CD14-positive monocyte (primary cell): ENCODE data around the gene ZNF565. TPM values are rescaled to one million over a fixed set of nuclear protein-coding genes. Genes with fewer than 3 reads are reported as not detected.

Experiments
- DNase-seq, 3 donors: peaks; one replicate each; pipeline ENCODE4 v3.0.0-alpha.2; 2011 to 2022
- H2AFZ ChIP-seq: 2 replicates; pipeline ENCODE4 v1.6.0; 2012; ENCODE audit warnings: mild to moderate bottlenecking, low read depth, low read length, inconsistent platforms; ENCODE audit not compliant: insufficient read depth, poor library complexity, severe bottlenecking
- H3K27ac ChIP-seq, 2 donors: 1 replicate in 1 of 2; 2 replicates in 1 of 2; pipeline ENCODE4 v1.5.1; 2012 to 2013; ENCODE audit warnings: low read length in 2 of 2, control low read depth in 1 of 2, inconsistent platforms in 1 of 2, low read depth in 1 of 2, mild to moderate bottlenecking in 1 of 2
- H3K27me3 ChIP-seq, 2 donors: one replicate each; pipeline versions ENCODE4 v1.6.0 to v1.6.1; 2011 to 2013; ENCODE audit warnings: low read length in 2 of 2; ENCODE audit not compliant: control insufficient read depth in 2 of 2, insufficient read depth in 2 of 2
- H3K36me3 ChIP-seq, 2 donors: replicated peaks in 1 of 2; 1 replicate in 1 of 2; 2 replicates in 1 of 2; pipeline versions ENCODE4 v1.5.1 to v1.6.1; 2012 to 2013; ENCODE audit warnings: low read length in 2 of 2, control low read depth in 1 of 2, inconsistent platforms in 1 of 2, mild to moderate bottlenecking in 1 of 2; ENCODE audit not compliant: insufficient read depth in 2 of 2, control insufficient read depth in 1 of 2
- H3K4me1 ChIP-seq, 2 donors: 1 replicate in 1 of 2; 2 replicates in 1 of 2; pipeline versions ENCODE4 v1.5.1 to v1.6.1; 2012 to 2013; ENCODE audit warnings: low read length in 2 of 2, control low read depth in 1 of 2, inconsistent platforms in 1 of 2, mild to moderate bottlenecking in 1 of 2, moderate library complexity in 1 of 2; ENCODE audit not compliant: insufficient read depth in 2 of 2, control insufficient read depth in 1 of 2
- H3K4me2 ChIP-seq: replicated peaks from 2 replicates; pipeline ENCODE3; 2012; ENCODE audit warnings: low read length, moderate library complexity, mild to moderate bottlenecking; ENCODE audit not compliant: poor library complexity, severe bottlenecking; ENCODE audit errors: extremely low read depth
- H3K4me3 ChIP-seq, 3 experiments: fragments of 200-600 bp in 1 of 3; sonication (generic) in 1 of 3; replicated peaks in 1 of 3; 1 replicate in 2 of 3; 2 replicates in 1 of 3; pipeline ENCODE4 v1.5.1; 2011 to 2013; ENCODE audit warnings: low read length in 3 of 3, mild to moderate bottlenecking in 3 of 3, control low read depth in 2 of 3, low read depth in 2 of 3, inconsistent platforms in 1 of 3, moderate library complexity in 1 of 3
- H3K79me2 ChIP-seq: 2 replicates; pipeline ENCODE4 v1.6.0; 2012; ENCODE audit warnings: mild to moderate bottlenecking, control low read depth, inconsistent platforms, low read length, moderate library complexity; ENCODE audit not compliant: insufficient read depth
- H3K9ac ChIP-seq: 2 replicates; pipeline ENCODE4 v1.6.0; 2017; ENCODE audit warnings: low read length, mild to moderate bottlenecking; ENCODE audit not compliant: insufficient read depth, poor library complexity, severe bottlenecking
- H3K9me3 ChIP-seq, 2 donors: replicated peaks in 1 of 2; 1 replicate in 1 of 2; 2 replicates in 1 of 2; pipeline versions ENCODE4 v1.5.1 to v1.6.1; 2012 to 2013; ENCODE audit warnings: low read length in 2 of 2, control low read depth in 1 of 2; ENCODE audit not compliant: control insufficient read depth in 1 of 2, insufficient read depth in 1 of 2
- H4K20me1 ChIP-seq: 2 replicates; pipeline ENCODE4 v1.6.0; 2012; ENCODE audit warnings: mild to moderate bottlenecking, low read length, control low read depth, moderate library complexity; ENCODE audit not compliant: insufficient read depth
- H3K27ac Mint-ChIP-seq, 7 donors: one replicate each; pipeline ENCODE4 v1.8.0; 2020; ENCODE audit warnings: mild to moderate bottlenecking in 7 of 7, mixed read lengths in 7 of 7, moderate library complexity in 6 of 7, inconsistent platforms in 2 of 7
- H3K27me3 Mint-ChIP-seq, 3 donors: one replicate each; pipeline ENCODE4 v1.8.0; 2021 to 2022; ENCODE audit warnings: low read depth in 3 of 3, mild to moderate bottlenecking in 3 of 3, mixed read lengths in 3 of 3, moderate library complexity in 3 of 3, inconsistent platforms in 1 of 3
- H3K36me3 Mint-ChIP-seq, 2 donors: one replicate each; pipeline ENCODE4 v1.8.0; 2020; ENCODE audit warnings: mixed read lengths in 2 of 2, inconsistent platforms in 1 of 2, mild to moderate bottlenecking in 1 of 2
- H3K4me1 Mint-ChIP-seq: one replicate; pipeline ENCODE4 v1.8.0; 2020; ENCODE audit warnings: mild to moderate bottlenecking, mixed read lengths
- H3K4me3 Mint-ChIP-seq, 2 donors: one replicate each; pipeline ENCODE4 v1.8.0; 2020; ENCODE audit warnings: mild to moderate bottlenecking in 2 of 2, mixed read lengths in 2 of 2, moderate library complexity in 1 of 2
- H3K9me3 Mint-ChIP-seq, 7 donors: one replicate each; pipeline ENCODE4 v1.8.0; 2020 to 2022; ENCODE audit warnings: mixed read lengths in 7 of 7, mild to moderate bottlenecking in 6 of 7, moderate library complexity in 6 of 7, inconsistent platforms in 2 of 7
- WGBS: methylation state at CpG from one replicate; pipeline ENCODE4 v1.1.5; 2013; ENCODE audit warnings: missing lambda C conversion rate; ENCODE audit not compliant: insufficient coverage; 5-methylcytosine and 5-hydroxymethylcytosine counted together
- intact Hi-C, 2 donors: fragments of 100-400 bp; cut with micrococcal nuclease; formaldehyde crosslinking; loops; one replicate each; pipeline versions ENCODE4 v1.15.0 to v1.15.1; 2023
- polyA plus RNA-seq, 3 donors: library from polyadenylated mRNA; depleted of rRNA in 1 of 3; unstranded in 2 of 3; stranded (reverse) in 1 of 3; fragments of 300-500 nt in 2 of 3; fragments of >200 nt in 1 of 3; fragmentation: Illumina TruSeq in 2 of 3; gene quantifications; 1 replicate in 2 of 3; 2 replicates in 1 of 3; pipeline ENCODE4 v1.2.3, GENCODE V29; 2012 to 2021
- TF ChIP-seq, protein P1 (sequence below): fragments of 200-600 bp; IDR thresholded peaks from one replicate; pipeline ENCODE4 v1.8.0; 2022; ENCODE audit warnings: antibody characterized with exemption, mild to moderate bottlenecking

Gene ZNF565
- polyA plus RNA-seq, 3 donors = 1.5 to 3.5 (median 2.1) TPM

DNA sequence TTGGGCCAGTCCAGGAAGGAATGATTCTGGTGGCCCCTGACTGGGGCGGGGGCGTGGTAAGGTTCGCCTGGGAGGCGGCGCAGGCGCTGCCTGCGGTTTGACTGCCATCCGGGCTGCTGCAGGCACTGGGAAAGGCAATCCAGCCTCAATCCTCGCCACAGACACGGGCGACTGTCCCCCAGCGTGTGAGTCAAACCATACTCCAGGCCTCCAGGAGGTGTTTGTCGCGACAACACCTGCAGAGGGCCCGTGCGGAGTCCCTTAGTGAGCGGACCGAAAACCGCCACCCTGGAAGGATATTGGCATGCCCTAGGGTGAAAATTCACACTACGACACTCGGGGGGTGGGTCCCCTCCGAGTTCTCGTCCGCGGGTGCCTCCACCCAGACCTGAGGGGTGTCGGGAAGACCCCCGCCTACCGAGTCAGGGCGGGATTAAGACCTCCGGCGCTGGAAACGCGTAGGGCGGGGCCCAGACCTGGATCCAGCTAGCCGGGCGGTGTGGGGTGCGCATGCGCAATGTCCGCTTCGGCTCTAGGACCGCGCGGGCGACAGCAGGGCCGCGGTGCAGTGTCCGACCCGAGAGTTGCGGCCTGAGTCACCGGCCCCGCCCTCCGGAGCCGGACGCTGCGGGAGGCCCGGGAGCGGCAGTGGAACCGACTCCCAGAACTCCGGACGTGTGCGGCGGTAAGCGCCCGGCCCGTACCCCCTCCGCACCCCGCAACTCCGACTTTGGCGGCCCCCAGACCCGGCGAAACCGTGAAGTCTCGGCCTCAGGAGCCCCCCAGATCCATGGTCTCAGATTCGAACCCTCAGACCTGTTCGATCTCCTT, 74.8 kb downstream of the ZNF565 start, which contains the start of gene CAPNS1:
CAPNS1 (plus strand) TSS at position 594 of the 831 bp plus-strand sequence. CDS start 946 bp downstream, outside the sequence.
- peak within 1 kb of the TSS; percentile 92 to 100 (median 96) for H3K4me3 ChIP-seq
- peak within 1 kb of the TSS; percentile 98 to 99 for H3K4me3 Mint-ChIP-seq
- peaks cover 0 to 4% (median 0%) of the 10 kb centered on the region in 7 donors for H3K9me3 Mint-ChIP-seq
- H3K4me1 ChIP-seq = peaks cover 28 to 44% of the 10 kb centered on the region in 2 donors
- peak within 1 kb of the TSS; percentile 96 to 99 (median 98) for H3K27ac Mint-ChIP-seq
- no peaks in the 10 kb centered on the region for H3K9me3 ChIP-seq
- H3K27ac ChIP-seq = peak within 1 kb of the TSS; percentile 90 to 98
- H4K20me1 ChIP-seq = peaks cover 31% of the 10 kb centered on the region
- intact Hi-C loops = loop anchor here in 1 of 2 donors (2.0 to 10.0 kb wide), 3 partner anchors 13 to 395 kb away; partner anchors contain the start of genes IGFLR1, LIN37, POLR2I and PSENEN
- peaks cover 25 to 27% of the 10 kb centered on the region in 2 donors for H3K36me3 Mint-ChIP-seq
- TF ChIP-seq, protein P1, sequence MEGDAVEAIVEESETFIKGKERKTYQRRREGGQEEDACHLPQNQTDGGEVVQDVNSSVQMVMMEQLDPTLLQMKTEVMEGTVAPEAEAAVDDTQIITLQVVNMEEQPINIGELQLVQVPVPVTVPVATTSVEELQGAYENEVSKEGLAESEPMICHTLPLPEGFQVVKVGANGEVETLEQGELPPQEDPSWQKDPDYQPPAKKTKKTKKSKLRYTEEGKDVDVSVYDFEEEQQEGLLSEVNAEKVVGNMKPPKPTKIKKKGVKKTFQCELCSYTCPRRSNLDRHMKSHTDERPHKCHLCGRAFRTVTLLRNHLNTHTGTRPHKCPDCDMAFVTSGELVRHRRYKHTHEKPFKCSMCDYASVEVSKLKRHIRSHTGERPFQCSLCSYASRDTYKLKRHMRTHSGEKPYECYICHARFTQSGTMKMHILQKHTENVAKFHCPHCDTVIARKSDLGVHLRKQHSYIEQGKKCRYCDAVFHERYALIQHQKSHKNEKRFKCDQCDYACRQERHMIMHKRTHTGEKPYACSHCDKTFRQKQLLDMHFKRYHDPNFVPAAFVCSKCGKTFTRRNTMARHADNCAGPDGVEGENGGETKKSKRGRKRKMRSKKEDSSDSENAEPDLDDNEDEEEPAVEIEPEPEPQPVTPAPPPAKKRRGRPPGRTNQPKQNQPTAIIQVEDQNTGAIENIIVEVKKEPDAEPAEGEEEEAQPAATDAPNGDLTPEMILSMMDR = no peak
- peak; percentile 93 to 96 (median 94) for DNase-seq
- peak within 1 kb of the TSS; percentile 99 for H3K4me2 ChIP-seq
- peaks cover 30% of the 10 kb centered on the region for H3K4me1 Mint-ChIP-seq
- peaks cover 18 to 27% of the 10 kb centered on the region in 2 donors for H3K36me3 ChIP-seq
- H3K27me3 Mint-ChIP-seq = peaks cover 0 to 9% (median 3%) of the 10 kb centered on the region in 3 donors
- H3K27me3 ChIP-seq = no peaks in the 10 kb centered on the region
- peak within 1 kb of the TSS; percentile 87 for H2AFZ ChIP-seq
- H3K9ac ChIP-seq = peak within 1 kb of the TSS; percentile 94
- under 1% methylated on average over 73 of the region's 75 CpGs for WGBS
- peaks cover 31% of the 10 kb centered on the region for H3K79me2 ChIP-seq

DNA sequence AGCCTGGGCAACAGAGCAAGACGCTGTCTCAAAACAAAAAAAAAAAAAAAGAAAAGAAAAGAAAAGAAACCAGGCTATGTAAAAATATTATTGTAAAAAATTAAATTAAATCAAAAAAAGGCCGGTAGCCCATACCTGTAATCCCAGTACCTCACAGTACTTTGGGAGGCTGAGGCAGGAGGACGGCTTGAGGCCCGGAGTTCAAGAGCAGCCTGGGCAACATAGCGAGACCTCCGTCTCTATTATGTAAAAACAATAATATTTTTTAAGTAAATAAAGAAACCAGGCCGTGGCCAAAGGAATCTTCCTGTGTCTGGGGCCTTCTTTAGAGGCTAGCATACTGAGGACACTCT, 75.4 kb downstream of the ZNF565 start:
- H3K4me2 ChIP-seq = peak overlapping the region; percentile 99
- peak overlapping the region; percentile 94 for H3K9ac ChIP-seq
- peak overlapping the region; percentile 87 for H2AFZ ChIP-seq
- H3K27me3 ChIP-seq = no peaks in the 10 kb centered on the region
- peaks cover 0 to 4% (median 0%) of the 10 kb centered on the region in 7 donors for H3K9me3 Mint-ChIP-seq
- peak overlapping the region; percentile 96 to 99 (median 98) for H3K27ac Mint-ChIP-seq
- peaks cover 0 to 9% (median 3%) of the 10 kb centered on the region in 3 donors for H3K27me3 Mint-ChIP-seq
- H3K4me3 Mint-ChIP-seq = peak overlapping the region; percentile 98 to 99
- peaks cover 31% of the 10 kb centered on the region for H3K79me2 ChIP-seq
- no peak for DNase-seq
- intact Hi-C loops = no loop called here
- peaks cover 30% of the 10 kb centered on the region for H3K4me1 Mint-ChIP-seq
- H3K36me3 ChIP-seq = peaks cover 13 to 21% of the 10 kb centered on the region in 2 donors
- TF ChIP-seq, protein P1 = no peak
- H3K9me3 ChIP-seq = no peaks in the 10 kb centered on the region
- H3K4me1 ChIP-seq = peaks cover 28 to 44% of the 10 kb centered on the region in 2 donors
- 0% methylated on average over 1 of the region's 7 CpGs for WGBS
- H4K20me1 ChIP-seq = peaks cover 25% of the 10 kb centered on the region
- H3K4me3 ChIP-seq = peak overlapping the region; percentile 92 to 100 (median 96)
- peaks cover 20 to 24% of the 10 kb centered on the region in 2 donors for H3K36me3 Mint-ChIP-seq
- peak overlapping the region; percentile 90 to 98 for H3K27ac ChIP-seq
